Activated T-cell treated with anti-CD3 and anti-CD28 coated beads, Interleukin-2, amount 50 U/mL, for 48 hours (primary cell): ENCODE data around the gene FOXD1.
"Not testable (repeated sequence)": the region's sequence is repeated elsewhere in the genome, so short reads cannot be mapped to it uniquely, and the experiment has no call there.

Experiments
- DNase-seq, 2 experiments: peaks; one replicate each; pipeline ENCODE4 v3.0.0-alpha.2; 2020

The FOXD1 gene

GRCh38 chr5:73415171-73415570, 33.4 kb downstream of the FOXD1 start:
- DNase-seq = no peak

- DNase-seq = no peak
Observed at GRCh38 chr5:73412597-73412988, 36.0 kb downstream of the FOXD1 start.

DNA sequence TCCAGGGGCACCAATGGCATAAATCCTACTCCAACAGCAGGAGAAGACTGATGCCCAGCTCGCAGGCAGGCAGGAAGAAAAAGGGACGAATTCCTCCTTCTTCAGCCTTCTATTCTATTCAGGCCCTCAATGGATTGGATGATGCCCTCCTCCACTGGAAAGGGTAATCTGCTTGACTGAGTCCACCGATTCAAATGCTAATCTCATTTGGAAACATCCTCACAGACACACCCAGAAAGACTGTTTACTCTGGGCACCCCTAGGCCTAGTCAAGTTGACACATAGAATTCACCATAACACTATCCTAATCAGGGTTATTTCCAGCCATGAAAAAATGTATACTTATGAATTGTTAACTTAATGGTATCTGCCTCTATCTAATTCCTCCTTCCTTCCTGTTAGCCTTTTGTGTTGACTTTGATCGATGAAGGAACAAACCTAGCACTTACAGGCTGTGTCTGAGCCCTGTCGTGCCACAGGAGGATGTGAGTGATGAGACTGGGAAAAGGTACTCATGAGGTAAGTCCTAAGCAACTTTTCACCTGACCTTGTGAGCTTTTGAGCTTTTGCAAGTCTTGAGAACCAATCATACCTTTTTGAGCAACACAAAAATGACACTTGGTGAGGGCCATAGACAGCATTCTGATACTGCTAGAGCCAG, 36.5 kb downstream of the FOXD1 start:
- DNase-seq = no peak

GRCh38 chr5:73409927-73410326, 38.6 kb downstream of the FOXD1 start:
- DNase-seq = not testable (repeated sequence)

GRCh38 chr5:73405691-73406090, 42.9 kb downstream of the FOXD1 start:
- no peak for DNase-seq

DNA sequence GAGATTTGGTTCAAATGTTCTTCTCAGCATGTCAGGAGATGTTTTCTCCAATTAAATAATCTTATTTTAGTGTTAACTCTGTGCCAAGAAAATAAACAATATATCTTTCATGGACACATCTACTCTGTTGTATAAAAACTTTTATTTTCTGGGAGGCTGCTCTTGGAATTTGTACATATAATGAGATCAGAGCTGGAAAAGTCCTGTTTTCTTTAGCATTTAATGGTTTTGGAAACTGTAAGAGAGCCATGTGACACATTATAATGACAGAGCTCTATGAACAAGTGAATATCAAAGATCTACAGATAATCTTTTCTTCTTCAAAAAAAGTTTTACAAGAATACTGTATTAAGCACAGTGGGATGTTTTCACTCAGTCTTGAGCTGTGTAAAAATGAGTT, 48.8 kb downstream of the FOXD1 start:
- DNase-seq = no peak
